ENCODE measurements around the gene ANGPTL8. TPM values are rescaled to one million over a fixed set of nuclear protein-coding genes. Genes with fewer than 3 reads are reported as not detected.

ANGPTL8 gene
- total RNA-seq, 1 donor from 2014 or later: not detected

DNA sequence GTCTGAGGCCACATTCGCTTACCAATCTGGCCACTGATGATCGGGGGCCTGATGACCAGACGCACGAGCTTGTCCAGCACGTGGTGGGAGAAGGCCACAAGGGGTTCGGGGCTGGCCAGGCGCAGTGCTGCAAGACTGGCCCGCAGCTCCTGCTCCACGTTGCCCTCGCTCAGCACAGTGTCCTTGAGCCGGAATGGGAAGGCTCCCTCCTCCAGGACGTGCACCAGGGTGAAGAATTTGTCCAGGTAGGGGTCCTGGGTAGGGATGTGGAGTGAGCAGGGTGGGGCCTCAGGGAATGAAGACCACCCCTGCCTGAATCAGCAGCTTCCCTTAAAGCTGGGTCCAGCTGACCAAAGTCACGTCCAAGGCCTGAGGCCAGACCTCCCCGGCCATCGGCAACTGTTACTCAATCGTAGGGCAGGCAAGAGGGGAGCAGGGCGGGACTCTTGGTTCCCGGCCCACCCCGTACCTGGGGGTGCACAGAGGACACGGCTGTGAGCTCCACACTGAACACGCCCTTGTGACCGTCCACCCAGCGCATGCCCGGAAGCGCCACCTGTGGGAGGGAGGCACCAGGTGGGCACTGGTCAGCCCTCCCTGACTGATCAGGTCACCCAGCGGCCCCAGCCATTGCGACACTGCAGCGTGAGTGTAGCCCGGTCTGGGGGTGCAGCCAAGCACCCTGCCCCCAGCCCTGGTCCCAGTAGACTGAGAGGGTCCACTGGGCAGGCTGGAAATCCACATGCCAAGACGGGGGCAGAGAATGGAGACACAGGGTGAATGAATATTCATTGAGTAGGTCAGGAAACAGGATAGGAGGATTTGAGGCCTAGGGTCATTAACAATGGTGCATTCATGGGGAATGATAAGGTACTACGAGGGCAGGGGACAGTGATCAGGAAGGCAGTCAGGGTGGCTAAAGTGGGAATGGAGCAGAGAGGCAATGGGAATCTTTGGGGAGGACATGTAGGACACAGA is 2.8 kb upstream of the ANGPTL8 start:
- no peak for ATAC-seq

- no peak for ATAC-seq
Measured at GRCh38 chr19:11237321-11237720, 2.1 kb upstream of the ANGPTL8 start.

- ATAC-seq: no peak
Measured at GRCh38 chr19:11238041-11238440, 1.4 kb upstream of the ANGPTL8 start.

DNA sequence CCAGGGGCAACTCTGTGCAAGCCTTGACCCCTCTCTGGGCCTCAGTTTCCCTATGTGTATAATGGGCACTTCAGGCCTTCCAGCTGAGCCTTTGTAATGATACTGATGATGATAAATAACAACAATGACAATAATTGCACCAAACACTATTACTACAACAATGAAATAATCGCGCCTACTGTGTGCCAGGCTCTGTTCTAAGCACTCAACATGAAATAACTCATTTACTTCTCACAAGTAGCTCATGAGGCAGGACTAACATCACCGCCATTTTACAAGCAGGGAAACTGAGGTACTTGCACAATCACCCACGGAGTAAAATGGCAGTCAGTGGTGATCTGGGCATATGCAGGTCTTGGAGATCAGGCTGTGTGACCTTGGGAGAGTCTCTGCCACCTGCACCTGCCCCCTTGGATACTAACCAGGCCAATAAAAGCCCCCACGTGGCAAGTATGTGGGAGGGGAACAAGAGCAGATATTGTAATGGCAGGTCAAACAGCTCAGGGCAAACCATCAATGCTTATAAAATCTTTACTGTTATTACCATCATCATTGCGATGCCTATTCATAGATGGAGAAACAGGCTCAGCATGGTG is 540 bp upstream of the ANGPTL8 start:
- ATAC-seq: no peak

GRCh38 chr19:11240008-11240444 is 607 bp downstream of the ANGPTL8 start:
- ATAC-seq: no peak

GRCh38 chr19:11242025-11242424 is 2.6 kb downstream of the ANGPTL8 start:
- no peak for ATAC-seq

DNA sequence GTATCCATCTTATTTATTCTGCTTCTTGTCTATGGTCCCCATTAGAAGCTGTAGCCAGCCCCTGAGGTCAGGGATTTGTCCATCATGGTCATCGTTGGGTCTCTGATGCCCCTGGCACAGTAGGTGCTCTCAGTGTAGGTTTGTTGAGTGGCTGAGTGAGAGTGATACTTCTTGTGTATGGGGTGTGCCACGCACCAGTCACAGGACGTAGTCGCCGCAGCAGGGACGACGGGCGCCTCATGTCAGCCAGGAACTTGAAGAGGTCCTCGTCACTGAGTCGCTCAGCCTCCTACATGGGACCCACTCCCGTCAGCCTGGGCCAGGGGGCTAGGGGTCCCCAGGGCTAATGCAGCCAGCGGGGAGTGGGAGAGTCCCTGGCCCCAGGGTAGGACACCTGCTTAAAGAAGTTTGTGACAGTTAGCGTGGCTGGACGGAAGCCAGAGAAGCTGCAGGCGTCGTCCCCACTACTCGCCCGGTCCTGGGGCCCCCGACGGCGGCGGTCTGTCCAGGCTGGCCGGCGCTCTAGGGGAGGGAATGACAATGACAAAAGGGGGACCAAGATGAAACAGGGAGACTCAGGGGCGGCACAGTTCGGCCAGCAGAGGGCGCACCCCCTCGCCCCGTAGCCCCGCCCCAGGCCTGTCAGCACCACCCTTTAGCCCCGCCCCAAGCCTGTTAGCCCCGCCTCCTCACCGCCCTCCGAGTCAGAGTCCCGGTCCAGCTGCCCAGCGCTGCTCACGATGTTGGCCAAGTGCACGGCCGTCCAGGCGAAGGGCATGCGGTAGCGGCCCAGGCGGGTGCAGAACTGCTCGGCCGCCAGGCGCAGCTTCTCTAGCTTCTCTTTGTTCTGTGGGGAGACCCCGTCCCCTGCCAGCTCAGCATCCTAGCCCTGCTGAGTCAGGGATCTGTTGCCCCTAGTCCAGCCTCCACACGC is 3.7 kb downstream of the ANGPTL8 start:
- ATAC-seq: peak; percentile 81

- no peak for ATAC-seq
Measured at GRCh38 chr19:11243798-11244169, 4.4 kb downstream of the ANGPTL8 start.

DNA sequence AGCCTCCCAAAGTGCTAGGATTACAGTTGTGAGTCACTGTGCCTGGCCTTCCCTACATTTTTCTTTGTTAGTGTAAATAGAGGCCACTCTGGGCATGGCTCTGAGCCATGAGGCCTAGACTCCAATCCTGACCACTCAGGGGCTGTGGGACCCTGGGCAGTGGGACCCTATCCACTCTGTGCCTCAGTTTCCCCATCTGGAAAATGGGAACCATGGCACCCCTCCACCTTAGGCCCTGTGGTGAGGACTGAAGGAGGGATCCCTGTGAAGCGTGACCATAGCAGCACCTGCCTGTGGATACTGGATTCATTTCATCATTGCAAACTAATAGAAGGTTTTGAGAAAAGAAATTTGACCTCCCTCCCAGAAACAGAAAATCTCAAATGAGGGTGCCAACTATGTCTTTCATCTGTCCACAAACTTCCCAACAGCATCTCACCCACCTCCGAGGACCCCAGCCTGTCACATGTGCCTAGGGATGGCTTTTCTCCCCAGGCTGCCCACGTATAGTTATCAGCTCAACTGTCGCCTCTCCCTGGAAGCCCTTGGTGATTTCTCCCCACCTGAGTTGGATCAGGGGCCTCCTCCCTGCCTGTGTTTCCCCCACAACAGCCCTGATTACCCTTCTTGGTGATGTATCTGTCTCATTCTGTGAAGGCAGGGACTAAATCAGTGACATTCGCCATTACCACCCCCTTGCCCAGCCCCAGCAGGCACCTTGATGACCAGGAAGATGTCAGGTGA is 5.6 kb downstream of the ANGPTL8 start:
- no peak for ATAC-seq

DNA sequence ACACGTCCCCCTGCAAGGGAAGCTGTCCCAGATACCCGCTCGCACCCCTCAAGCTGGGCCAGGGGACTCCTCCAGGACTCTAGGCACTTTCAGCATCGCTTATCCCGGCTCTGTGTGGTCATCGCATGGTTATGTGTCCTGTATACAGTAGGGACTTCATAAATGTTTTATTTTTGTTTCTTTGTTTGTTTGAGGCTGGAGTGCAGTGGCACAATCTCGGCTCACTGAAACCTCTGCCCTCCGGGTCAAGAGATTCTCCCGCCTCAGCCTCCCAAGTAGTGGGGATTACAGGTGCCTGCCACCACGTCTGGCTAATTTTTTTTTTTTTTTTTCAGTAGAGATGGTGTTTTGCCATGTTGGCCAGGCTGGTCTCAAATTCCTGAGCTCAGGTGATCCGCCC is 7.5 kb downstream of the ANGPTL8 start:
- ATAC-seq: no peak

GRCh38 chr19:11247391-11247790 is 8.0 kb downstream of the ANGPTL8 start:
- peak; percentile 34 for ATAC-seq

- no peak for ATAC-seq
Measured at GRCh38 chr19:11247934-11248333, 8.5 kb downstream of the ANGPTL8 start.

GRCh38 chr19:11248852-11249251 is 9.4 kb downstream of the ANGPTL8 start:
- ATAC-seq: no peak

GRCh38 chr19:11251217-11251616 is 11.8 kb downstream of the ANGPTL8 start:
- ATAC-seq: no peak

GRCh38 chr19:11251650-11252314 is 12.4 kb downstream of the ANGPTL8 start:
- no peak for ATAC-seq

GRCh38 chr19:11252665-11253355 is 13.4 kb downstream of the ANGPTL8 start:
- no peak for ATAC-seq

GRCh38 chr19:11254666-11255065 is 15.2 kb downstream of the ANGPTL8 start:
- ATAC-seq: no peak

- ATAC-seq: no peak
Measured at GRCh38 chr19:11256189-11256588, 16.8 kb downstream of the ANGPTL8 start.

GRCh38 chr19:11257846-11258380 is 18.5 kb downstream of the ANGPTL8 start:
- ATAC-seq: peak; percentile 45

DNA sequence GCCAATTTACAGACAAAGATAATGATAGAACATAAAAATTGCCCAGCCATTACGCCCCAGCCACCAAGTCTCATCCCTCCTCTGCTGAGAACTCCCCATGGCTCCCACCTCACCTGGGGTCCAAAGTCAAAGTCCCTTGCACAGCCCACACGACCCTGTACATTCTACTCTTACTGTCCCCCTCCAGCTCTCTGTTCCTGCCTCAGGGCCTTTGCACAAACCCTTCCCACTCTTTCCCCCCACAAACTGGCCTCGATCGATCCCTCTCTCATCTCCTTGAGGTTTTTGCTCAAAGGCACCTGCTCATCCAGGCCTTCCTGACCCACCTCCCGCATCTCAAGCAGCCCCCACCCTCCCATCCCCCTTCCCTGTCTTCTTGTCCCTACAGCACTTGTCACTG is 21.6 kb downstream of the ANGPTL8 start:
- no peak for ATAC-seq
